NT2/D1 (cell line): ENCODE measurements around the gene MED16.

ENCODE experiments used
- SUZ12 ChIP-seq: IDR thresholded peaks from 2 replicates; pipeline ENCODE4 v1.6.1; 2011; ENCODE audit not compliant: insufficient read length, insufficient read depth; ENCODE audit errors: extremely low read depth
- YY1 ChIP-seq: IDR thresholded peaks from 2 replicates; pipeline ENCODE4 v1.6.1; 2011; ENCODE audit not compliant: insufficient read length, insufficient read depth
- ZNF274 ChIP-seq: IDR thresholded peaks from 2 replicates; pipeline ENCODE4 v1.6.1; 2011; ENCODE audit warnings: mild to moderate bottlenecking, low read depth, low read length

GRCh38 chr19:907183-907853 lies 14.3 kb upstream of the MED16 start:
- TF ChIP-seq ZNF274 (no peak), YY1 (no peak), SUZ12 (no peak)
